Measurements from ENCODE around the gene MPZL2.

Gene MPZL2

DNA sequence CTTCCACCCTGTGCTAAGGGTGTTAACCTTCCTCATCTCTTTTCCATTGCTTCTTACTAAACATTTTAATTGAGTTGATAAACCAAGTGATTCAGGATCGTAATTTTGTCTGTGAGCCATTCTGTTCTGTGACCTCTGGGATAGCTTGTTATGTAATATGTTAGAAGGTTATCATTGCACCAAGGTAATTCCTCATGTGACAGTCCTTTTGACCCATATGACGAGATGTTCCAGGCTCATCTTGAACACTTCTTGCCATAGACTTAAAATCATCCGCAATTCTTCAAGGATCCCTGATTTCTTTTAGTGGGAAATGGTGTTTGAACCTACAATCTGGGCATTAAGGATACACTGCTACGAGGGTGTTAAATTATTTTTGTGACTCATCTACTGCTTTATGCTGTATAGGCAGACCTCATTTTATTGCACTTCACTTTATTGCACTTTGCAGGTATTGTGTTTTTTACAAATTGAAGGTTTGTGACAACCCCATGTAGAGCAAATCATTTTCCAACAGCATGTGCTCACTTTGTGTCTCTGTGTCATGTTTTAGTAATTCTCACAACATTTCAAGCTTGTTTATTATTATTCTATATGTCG lies 19.0 kb upstream of the MPZL2 start:
- no peak for DNase-seq (ENCODE audit: low read depth)

DNA sequence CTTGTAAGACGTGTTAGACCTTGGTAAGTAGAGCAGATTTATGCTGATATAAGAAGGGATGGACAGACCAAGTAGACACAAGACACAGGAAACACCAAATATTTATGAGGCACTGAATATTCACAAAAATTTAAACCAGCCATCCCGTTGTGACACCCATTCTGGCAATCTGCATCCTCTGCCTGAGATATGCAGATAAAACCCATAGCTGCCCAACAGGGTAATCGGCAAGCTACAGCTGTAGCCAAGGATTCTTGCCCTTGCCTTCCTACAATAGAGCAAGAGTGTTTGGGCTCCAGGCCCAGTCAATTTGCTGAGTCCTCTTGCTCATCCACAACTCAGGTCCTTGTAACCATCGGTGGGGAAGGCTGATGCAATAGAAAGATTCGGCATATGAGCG lies 18.5 kb upstream of the MPZL2 start:
- no peak for DNase-seq (ENCODE audit: low read depth)

DNA sequence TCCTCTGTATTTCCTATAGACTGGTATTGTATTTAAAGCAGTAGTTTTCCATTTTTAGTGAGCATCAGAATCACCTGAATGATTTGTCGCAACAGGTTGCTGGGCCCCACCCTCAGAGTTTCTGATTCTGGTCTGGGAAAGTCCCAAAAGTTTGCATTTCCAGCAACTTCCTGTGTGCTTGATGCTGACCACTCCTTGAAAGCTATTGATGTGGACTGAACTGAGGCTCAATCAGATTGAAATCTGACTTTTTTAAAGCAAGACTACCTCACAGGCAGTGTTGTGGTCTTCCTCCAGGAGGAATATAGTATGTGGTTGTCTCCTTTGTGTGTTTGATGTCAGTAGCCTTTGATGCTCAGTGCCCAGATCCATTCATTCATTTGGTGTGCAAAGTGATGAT lies 17.2 kb upstream of the MPZL2 start:
- no peak for DNase-seq (ENCODE audit: low read depth)

- DNase-seq (ENCODE audit: low read depth), result no peak
Measured at GRCh38 chr11:118277312-118277711, 13.2 kb upstream of the MPZL2 start.

- no peak for DNase-seq (ENCODE audit: low read depth)
Measured at GRCh38 chr11:118276422-118276821, 12.3 kb upstream of the MPZL2 start.

- DNase-seq (ENCODE audit: low read depth), result no peak
Measured at GRCh38 chr11:118275176-118275575, 11.1 kb upstream of the MPZL2 start.

DNA sequence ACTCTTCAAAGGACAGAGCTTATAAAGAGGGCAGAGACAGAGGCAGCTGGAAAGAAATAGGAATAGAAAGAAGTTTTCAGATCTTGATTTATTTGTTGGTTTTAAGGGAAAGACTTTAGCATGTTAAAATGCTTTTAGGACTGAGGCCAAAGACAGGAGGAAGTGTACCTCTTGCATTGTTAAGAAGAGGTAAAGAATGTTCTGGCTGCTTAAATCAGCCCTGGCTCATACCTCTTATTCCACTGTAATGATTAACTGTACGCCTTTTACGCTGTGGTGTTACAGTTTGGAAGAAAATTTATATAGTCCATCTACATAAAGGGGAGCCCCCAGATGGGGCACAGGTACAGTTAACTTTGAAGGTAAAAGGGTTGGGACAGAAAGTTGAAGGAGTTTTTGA lies 10.1 kb upstream of the MPZL2 start:
- no peak for DNase-seq (ENCODE audit: low read depth)

DNA sequence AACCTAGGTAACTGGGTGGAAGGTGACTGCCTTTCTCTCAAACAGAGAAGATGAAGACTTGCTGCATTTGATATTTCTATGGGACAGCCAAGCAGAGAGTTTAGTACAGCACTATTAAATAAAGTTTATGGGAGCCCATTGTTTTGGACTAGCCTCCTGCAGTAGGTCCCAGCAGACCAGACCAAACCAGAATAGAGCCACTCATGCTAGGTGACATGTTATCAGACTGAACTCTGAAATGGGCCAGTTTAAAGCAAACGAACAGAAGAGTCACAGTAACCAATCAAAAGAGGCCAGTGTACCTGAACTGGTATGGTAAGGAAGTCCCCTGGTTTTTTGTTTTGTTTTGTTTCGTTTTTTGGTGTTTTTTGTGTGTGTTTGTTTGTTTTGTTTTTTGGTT lies 7.9 kb upstream of the MPZL2 start:
- no peak for DNase-seq (ENCODE audit: low read depth)

GRCh38 chr11:118267486-118267885 lies 3.4 kb upstream of the MPZL2 start:
- no peak for DNase-seq (ENCODE audit: low read depth)

- DNase-seq (ENCODE audit: low read depth), result no peak
Measured at GRCh38 chr11:118265954-118266353, 1.9 kb upstream of the MPZL2 start.

DNA sequence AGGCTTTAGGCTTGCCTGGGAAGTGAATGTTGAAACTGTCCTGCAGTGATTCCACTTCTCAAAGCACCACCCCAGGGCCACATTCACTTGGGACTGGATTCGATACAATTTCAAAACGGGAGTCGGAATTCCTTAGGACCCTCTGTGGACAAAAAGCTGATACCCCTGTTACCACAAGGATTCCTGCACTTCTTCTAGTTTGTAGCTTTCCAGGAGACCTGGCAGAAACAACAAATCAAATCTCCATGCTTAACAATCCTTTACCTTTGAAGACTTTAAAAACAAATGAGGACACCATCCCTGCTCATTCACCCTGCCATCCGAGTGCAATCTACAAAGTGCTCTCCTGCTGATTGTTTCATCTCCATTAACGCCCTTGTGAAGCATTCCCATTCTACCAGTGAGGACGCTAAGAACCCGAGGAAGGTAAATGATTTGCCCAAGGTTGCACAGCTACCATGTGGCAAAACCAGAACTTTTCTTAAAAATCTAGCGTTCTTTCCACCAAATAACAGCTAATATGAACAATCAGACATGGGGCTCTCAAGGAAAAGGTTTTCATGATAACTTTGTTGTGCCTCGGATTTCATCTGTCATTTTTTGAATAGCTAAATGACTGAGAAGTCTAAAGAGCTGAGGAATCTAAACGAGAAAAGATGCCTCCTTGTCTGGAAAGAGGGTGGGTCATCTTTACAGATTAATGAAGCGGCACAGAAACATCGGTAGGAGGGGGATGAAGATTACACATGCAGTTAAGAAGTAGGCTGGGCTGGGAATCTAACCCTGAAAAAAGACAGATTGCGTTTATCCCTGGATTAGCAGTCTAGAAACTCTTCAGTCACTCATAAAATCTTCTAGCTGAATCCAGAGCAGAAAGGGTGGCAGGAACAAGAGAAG lies 720 bp upstream of the MPZL2 start:
- DNase-seq (ENCODE audit: low read depth), result no peak

DNA sequence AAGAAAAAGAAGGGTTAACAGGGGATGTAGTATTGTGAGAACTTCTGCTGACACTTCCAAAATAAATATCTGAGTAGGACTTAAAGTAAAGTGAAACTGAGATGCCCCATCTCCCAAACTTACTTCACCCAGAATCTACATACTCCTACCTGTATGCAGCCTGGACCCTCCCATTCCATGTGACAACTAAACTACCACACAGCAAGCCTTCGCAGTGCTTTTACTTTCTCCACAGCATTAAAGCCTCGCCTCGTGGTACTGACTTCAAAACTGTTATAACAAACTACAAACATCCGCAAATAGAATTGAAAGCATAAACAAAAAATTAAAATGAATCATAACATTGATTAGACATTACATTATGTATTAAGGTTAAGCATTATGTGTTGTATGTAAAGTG lies 985 bp downstream of the MPZL2 start:
- no peak for DNase-seq (ENCODE audit: low read depth)

- DNase-seq (ENCODE audit: low read depth), result no peak
Measured at GRCh38 chr11:118260353-118260752, 3.7 kb downstream of the MPZL2 start.

- DNase-seq (ENCODE audit: low read depth), result no peak
Measured at GRCh38 chr11:118259138-118259537, 5.0 kb downstream of the MPZL2 start.

- no peak for DNase-seq (ENCODE audit: low read depth)
Measured at GRCh38 chr11:118258410-118258809, 5.7 kb downstream of the MPZL2 start.

DNA sequence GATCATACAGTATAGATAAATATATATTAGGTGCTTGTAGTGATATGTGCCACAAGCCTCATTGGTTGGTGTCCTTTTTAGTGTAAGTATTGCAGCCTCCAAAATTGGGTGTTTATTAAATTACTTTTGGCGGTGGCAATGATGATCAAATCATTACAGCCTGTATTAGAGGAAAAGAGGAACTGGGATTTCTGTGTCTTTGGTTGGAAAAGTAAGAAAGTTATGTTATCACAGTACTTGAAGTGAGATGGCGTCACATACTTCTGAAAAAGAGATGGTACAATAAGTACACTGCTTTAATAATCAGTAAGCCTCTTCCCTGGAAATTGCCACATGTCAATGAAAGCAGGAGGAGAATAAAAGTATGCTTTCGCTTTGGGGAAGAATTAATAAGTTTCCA lies 11.4 kb downstream of the MPZL2 start:
- DNase-seq (ENCODE audit: low read depth), result no peak

DNA sequence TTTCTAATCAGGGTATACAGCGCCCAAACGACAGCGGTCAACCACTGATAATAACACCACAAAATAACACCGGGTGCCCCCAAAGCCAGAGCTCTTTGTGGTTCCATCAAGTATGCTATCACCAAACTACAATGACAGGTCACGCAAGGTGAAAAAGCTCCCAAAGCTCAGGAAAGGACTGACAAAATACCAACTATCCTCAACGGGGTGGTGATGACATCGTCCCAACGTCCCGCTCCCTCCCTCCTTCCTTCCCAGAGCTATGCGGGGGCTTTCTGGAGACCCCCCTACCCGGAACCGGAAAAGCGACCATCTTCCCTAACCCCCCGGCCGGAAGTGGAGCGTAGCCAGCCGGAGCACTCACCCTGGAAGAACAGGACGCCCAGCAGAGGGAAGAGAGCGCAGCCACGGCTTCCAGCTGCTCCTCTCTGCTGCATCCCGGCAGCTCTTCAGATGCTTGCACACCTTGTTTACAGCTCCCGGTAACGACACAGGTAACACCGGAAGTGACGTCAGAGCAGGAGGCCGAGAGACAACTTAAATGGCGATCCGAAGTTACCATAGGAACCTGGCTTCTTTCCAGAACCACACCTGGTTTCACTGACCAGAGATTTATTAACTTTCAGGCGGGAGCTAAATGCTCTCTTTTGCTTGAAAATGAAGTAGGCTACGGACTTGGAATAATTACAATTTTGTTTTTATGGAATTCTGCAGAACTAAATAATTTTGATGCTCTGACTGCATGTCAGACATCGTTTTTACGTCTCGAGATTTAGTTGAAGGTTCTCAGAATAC lies 12.0 kb downstream of the MPZL2 start, which contains the start of gene MPZL3:
Gene MPZL3 (minus strand): TSS at position 508 of the 795 bp plus-strand sequence. CDS start 71 bp downstream, at position 437.
- peak; percentile 58 for DNase-seq (ENCODE audit: low read depth)

DNA sequence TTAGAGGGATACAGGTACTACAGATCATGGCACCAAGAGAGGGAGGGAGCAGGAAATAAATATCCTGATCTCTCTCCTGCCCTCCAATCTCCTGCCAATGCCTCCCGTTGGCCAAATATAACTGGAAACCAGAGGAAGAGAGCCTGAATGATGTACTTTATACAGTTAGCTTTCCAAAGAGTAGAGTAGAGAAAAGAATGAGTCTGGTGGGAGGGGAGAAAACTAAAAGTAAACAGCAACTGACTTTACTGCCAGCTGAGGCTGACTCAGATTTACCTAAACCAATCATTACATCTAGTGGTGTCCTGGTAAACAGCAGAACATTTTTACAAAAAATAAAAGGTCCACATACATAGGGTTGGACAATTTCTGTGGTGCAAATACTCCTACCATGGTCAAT lies 17.1 kb downstream of the MPZL2 start:
- no peak for DNase-seq (ENCODE audit: low read depth)

DNA sequence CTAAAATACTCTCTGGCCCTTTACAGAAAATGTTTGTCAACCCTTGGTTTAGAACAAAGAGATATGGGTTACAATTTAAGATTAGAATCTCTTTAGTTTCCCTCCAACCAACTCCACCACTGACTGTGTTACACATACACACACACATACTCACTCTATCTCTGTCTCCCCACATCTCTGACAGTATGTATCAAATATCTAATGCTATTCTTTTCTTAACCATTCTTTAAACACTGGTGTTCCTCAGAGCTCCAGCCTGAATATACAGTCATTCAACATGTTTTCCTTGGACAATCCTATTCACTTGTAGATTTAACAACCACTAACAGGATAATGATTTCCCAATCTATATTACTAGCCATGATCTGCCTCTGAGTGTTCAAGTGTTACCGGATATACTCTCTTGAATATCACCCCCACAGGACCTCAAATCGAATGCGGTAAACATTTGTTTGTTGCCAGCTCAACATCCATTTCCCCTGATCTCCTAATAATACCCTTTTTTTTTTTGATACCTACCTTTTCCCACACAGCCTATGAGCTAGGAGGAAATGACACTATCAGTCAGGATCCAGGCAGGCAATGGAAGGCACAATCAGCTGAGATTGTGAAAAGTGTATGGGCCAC lies 18.0 kb downstream of the MPZL2 start:
- DNase-seq (ENCODE audit: low read depth), result no peak

- DNase-seq (ENCODE audit: low read depth), result no peak
Measured at GRCh38 chr11:118243993-118244762, 19.9 kb downstream of the MPZL2 start.

- DNase-seq (ENCODE audit: low read depth), result no peak
Measured at GRCh38 chr11:118243161-118243560, 20.9 kb downstream of the MPZL2 start.

DNA sequence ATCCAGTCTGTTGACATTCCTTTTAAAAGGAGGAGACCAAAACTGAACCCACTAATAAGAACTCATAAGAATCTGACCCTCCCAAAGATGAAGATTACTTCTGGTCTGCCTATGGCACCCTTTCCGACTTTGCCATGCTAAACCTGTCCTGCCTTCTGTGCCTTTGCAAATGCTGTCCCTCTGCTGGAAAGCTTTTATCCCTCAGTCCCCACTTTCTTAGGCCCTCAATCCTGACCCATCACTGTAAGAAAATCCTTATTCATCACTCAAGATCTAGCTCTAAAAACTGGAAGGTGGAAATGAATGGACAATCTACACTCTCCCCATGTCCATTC lies 22.4 kb downstream of the MPZL2 start:
- DNase-seq (ENCODE audit: low read depth), result no peak

All from stimulated activated CD8-positive, alpha-beta memory T cell treated with anti-CD3 and anti-CD28 coated beads, Interleukin-12 subunit alpha, Interleukin-12 subunit beta, amount 100 ng/mL, for 4 hours (primary cell).